HG02870 (cell line): ENCODE data around the gene SFRP2.
A peak's percentile ranks its signal among the peaks of the same experiment; 100 is the strongest.

Source experiments
- ATAC-seq: cut with Tn5 transposase; IDR thresholded peaks from one replicate; pipeline ENCODE4 v1.9.1; 2021; ENCODE audit warnings: mild to moderate bottlenecking, moderate library complexity; ENCODE audit not compliant: unreplicated experiment

Gene SFRP2

DNA sequence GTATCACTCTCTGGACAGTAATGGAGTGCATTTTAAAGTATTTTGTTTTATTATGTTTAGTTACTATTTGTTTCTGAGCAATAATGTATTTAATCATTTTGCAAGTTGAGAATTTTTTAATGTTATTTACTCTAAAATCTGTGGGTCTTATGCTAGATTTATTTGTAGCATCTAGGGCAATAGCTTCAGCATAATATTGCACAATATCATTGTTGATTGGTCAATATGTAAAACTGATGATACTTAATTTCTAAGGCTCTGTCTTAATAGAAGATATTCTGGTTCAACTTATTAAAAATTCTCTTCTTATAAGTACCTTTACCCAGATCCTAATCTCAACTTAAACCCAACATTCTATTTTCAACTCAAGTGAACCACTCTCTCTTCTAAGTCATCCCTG is 11.5 kb downstream of the SFRP2 start:
- ATAC-seq, result no peak

- no peak for ATAC-seq
Observed at GRCh38 chr4:153776601-153777000, 12.3 kb downstream of the SFRP2 start.

- ATAC-seq, result no peak
Observed at GRCh38 chr4:153773236-153773690, 15.6 kb downstream of the SFRP2 start.

- no peak for ATAC-seq
Observed at GRCh38 chr4:153771046-153771445, 17.8 kb downstream of the SFRP2 start.

- ATAC-seq, result no peak
Observed at GRCh38 chr4:153766758-153767157, 22.1 kb downstream of the SFRP2 start.

DNA sequence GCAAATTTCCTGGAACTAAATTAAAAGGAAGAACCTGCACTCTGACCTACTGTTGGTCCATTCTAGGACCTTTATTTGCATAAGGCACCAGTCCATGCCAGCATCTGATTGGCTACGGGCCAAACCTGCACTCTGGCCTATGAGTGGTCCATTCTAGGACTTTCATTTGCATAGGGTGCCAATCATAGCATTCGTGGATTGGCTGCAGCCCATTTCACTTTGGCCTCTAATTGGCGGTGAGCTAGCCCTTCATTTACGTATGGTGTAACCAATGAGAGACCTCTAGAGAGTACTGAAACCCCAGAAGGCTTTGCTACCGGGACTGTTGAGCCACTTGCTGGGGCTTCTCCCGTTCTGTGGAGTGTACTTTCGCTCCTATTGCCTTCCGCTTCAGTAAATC is 23.0 kb downstream of the SFRP2 start:
- no peak for ATAC-seq

DNA sequence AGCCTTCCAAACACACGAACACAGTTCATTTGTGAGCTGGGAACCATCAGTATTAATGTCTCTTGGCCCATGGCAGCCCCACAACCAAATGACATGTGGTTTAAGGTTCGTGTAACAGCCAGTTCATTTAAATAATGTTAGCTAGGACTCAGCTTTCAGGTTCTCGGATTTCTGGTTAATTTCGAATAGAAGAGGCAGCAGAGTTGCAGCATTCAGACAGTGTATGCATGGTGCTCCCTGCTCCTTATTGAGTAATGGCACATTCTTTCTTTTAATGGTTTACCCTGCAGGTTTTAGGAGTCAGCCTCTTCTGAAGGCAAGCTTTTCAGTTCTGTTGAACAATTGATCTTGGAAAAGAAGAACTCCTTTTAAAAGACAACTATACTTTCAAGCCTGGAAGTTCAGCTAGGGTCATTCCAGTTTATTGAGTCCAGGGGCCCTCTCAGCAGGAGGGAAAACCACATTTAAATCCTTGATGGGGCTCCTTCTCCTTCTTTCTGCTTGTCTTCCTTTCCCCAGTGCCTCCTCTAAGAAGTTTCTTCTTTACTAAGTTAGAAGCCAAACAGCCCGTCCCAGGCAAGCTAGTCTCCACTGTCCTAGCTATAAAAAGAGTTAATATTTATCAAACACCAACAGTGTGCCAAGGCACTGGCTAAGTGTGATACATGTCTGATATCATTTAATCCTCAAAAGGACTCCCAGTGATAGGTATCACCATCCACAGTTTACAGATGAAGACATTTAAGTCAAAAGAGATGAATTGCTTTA is 24.1 kb downstream of the SFRP2 start:
- no peak for ATAC-seq

- ATAC-seq, result no peak
Observed at GRCh38 chr4:153763404-153763803, 25.5 kb downstream of the SFRP2 start.

GRCh38 chr4:153759407-153760316 is 29.2 kb downstream of the SFRP2 start, which contains the start of gene RNF175:
RNF175 (minus strand) TSS chr4:153760024; CDS start chr4:153759862, 162 bp downstream.
- ATAC-seq, result no peak

DNA sequence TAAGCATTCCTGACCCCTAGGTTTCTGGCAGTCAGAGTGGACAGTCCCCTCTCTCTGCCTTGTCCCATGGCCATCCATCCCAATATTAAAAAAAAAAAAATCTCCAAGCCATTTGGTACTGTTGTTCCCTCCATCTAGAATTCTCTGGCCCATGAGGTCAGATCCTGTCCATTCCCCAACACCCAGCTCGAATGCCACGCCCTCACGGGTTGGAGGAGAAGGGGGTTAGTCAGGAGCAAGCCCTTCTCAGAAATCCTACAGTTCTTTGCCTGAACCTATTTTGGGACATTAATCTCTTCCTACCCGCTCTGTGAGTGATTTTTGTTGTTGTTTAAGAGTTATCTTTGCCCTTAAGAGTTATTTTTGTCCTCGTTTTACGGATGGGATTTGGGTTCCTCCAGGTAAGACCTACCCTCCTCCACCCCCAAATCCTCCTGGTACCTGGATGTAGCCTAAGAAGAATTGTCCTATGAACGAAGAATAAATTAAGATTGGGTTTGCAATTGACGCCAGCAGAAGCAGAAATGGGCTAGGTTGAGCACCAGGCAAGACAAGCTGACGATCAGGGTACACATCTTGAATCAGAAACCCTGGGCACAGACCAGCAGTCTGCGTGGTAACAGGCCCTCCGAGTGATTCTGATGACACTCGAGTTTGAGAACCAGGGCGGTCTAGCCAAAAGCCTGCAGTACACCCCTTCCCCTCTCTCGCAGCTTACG is 30.0 kb downstream of the SFRP2 start:
- ATAC-seq, result no peak

GRCh38 chr4:153758136-153758535 is 30.7 kb downstream of the SFRP2 start:
- ATAC-seq, result no peak

- no peak for ATAC-seq
Observed at GRCh38 chr4:153757407-153757806, 31.5 kb downstream of the SFRP2 start.

DNA sequence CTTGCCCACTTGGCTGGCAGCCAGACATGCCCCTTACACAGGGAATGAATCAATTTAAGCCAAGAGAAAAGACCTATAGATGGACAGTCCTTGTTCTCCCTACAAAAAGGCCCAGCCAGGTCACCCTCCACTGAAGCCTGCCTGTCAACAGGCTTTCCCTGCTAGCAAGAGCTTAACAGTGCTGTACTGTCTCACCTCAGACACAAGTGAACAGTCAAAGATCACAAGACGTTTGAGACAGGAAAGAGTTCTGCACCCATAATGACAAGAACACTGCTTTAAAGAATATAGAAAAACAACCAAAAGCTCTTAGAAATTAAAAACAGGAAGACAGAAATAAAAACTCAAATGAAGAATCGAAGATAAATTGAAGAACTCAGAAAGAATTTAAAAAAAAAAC is 33.7 kb downstream of the SFRP2 start:
- ATAC-seq, result no peak

GRCh38 chr4:153750197-153750817 is 38.6 kb downstream of the SFRP2 start:
- peak; percentile 79 for ATAC-seq

- no peak for ATAC-seq
Observed at GRCh38 chr4:153748378-153748777, 40.5 kb downstream of the SFRP2 start.

GRCh38 chr4:153747406-153747955 is 41.4 kb downstream of the SFRP2 start:
- no peak for ATAC-seq

GRCh38 chr4:153745651-153746050 is 43.2 kb downstream of the SFRP2 start:
- ATAC-seq, result no peak

GRCh38 chr4:153741541-153741940 is 47.3 kb downstream of the SFRP2 start:
- ATAC-seq, result no peak

- ATAC-seq, result no peak
Observed at GRCh38 chr4:153735906-153736461, 52.9 kb downstream of the SFRP2 start.
